Stimulated activated CD4-positive, alpha-beta T cell treated with anti-CD3 and anti-CD28 coated beads, Interleukin-12 subunit alpha, Interleukin-12 subunit beta, amount 100 ng/mL, for 4 hours (primary cell): ENCODE measurements around the gene PRKG1.
"Not testable (repeated sequence)": the region's sequence is repeated elsewhere in the genome, so short reads cannot be mapped to it uniquely, and the experiment has no call there.

Experiments
- DNase-seq: peaks from one replicate; pipeline ENCODE4 v3.0.0-alpha.2; 2020

Gene PRKG1

DNA sequence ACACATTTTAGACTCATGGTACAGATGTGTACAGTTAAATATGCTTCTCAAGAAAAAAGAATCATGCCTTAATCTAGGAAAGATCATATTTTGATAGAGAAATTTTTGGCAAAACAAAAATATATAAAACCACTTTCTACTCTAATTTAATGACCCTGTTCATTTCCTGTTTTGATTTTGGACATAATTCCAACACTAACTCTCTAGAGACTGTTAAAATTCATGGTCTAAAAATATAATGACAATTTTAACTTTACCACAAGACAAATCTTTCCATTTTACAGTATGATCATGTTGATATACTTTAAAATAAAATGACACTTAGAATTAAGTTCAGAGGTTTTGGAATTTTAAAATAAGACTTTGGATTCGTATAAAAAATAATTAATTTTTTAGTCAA lies 45.2 kb downstream of the PRKG1 start:
- DNase-seq = no peak

DNA sequence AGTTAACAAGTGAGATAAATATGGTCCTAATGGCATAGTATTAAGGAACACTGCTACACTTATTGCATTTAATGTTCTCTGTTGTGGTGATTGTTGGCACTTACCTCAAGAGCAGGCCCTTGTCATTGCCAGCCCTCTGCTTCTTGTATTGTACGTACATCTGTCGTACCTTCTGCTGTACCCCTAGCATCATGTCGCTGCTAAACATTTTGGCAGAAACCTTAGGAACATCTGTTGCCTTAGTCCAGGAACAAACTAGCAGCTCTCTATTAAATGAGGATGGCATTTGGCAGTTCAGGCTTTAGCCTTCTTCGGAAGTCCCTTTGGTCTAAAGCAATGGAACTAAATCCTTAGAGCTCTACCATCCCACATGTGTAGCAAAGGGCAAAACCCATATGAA lies 47.6 kb downstream of the PRKG1 start:
- no peak for DNase-seq

DNA sequence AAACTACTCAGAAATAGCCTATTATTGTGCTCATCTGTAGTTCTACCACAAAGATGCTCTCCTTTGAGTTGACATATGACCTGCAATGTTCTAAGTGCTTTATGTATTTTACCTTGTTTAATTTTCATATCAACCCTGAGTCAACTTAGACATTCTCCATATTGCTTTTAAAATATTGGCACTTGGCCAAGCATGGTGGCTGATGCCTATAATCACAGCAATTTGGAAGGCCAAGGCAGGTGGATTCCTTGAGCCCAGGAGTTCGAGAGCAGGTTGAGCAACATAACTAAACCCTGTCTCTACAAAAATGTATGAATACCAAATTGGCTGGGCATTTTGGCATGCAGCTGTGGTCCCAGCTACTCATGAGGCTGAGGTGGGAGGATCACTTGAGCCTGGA lies 50.6 kb downstream of the PRKG1 start:
- DNase-seq = no peak

DNA sequence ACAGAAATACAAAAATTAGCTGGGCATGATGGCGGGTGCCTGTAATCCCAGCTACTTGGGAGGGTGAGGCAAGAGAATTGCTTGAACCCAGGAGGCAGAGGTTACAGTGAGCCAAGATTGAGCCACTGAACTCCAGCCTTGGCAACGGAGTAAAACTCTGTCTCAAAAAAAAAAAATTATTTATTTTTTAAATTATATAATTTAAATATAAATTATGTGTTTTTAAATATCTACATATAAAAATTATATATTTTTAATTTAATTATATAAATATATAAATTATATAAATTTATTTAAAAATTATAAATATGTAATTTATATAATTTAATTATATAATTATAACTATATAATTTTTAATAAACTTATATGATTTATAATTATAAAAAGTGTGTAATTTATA lies 51.2 kb downstream of the PRKG1 start:
- DNase-seq = no peak

DNA sequence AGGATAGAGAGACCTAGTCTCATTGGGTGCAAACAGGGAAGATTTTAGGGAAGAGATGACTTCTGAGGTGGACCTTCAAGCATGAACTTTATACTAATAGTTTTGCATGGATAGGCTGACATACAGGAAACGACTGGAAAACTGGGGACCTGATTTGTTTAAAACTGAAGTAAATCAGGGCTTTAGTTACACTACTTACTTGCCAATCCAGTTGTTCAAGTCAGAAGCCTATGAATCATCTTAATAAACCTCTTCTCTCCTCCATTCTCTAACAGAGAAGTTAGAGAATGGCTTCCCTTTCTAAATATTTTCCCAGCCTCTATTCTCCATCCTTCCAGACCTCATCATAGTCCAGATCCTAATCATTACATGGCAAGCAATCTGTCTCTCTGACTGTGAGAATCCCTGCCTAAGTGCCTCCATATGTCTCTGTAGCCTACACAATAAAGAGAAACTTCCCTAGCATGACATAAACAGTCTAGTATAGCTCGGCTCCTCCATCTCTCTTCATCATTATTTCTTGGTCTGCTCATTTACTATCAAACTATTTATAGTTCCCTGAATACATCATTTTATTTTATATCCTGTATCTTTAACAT lies 55.8 kb downstream of the PRKG1 start:
- no peak for DNase-seq

DNA sequence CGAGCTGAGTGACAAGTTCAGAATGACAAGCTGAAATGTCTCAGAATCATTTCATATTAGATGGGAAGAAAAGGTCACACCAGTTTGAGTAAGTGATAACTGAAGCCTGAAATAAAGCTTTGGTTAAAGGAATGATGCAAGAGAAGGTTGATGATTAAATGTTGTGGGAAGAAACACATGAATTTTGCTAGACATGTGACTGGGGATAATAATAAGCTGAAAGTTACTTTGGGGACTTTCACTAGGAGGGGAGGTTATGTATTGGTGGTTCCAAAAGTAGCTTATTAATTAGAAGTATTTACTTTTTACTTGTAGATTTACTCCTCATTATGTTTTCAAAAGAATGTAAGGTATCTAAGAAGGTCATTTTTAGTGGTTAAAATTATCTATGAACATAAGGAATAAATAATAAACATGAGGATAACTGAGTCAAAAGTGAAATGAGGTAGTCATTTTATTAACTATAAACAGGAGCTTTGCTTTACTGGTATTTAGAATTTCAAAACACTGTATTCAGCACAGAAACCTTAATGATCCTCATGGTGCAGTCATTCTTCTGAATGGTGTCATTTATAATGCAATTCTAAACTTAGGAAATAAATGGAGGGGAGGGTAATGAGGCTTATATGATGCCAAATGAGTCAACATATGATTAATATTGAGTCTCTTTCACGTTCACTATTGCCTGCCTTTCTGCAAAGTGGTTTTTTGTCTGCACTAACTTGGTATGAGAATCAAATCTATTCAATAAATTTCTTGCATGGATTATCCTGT lies 63.7 kb downstream of the PRKG1 start:
- DNase-seq = no peak

DNA sequence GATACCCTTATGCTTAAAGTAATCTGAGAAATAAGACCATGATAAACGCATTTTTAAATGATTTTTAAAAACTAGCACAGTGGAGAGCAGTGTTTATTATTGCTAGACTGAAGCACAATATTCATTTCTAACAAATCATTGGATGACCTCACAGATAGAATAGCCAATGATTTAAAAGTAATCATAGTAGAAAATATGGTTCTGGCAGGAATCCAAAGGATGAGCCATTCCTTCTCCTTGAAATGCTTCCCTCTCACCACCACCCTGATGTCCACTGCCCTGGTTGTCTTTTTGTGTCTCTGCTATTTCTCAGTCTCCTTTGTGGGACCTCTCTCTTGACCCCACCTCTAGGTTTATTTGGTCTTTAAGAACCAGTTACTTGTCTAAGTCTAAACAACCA lies 64.9 kb downstream of the PRKG1 start:
- no peak for DNase-seq

DNA sequence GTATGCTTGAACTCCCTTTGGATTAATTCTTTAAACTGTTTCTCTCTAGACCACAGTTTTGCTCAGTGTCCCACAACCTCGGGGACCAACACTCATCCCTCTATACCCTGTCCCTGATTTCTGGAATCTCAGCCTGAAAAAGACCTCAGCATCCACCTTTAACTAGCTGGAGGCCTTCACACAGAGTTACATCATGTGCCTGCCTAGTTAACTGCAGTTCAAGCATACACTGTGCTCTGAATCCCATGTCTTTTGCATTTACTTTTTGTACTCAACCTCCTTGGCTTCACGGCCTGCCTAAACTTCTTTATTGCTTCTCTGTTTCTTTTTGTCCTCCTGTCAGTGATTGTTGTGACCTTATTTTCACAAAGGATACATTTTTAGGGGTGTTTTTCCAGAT lies 66.7 kb downstream of the PRKG1 start:
- DNase-seq = no peak

DNA sequence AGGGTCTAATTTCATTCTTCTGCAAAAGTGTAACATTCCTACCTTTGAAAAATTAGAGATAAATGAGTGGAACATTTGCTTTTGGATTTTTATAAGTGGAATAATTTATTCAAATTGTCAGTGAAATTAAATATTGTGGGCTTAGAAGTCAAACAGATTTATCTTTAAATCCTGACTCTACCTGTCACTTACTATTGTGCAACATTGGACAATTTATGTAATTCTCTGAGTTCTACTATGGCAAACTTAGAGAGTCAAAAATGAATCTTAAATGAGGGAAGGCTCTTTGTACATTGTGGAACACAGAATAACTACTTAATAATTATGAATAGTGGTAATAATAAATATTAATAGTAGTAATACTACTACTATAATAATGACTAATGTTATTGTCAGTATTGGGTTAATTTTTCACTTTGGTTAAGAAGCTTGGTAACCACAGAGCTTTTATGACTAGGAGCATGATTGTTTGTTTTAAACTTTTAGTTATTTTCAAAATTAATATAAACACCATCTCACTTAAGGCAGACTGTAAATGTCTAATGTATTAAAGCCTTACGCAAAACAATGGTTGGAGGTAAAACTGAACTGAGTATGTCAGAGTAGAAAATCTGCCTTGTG lies 70.0 kb downstream of the PRKG1 start:
- DNase-seq = no peak

DNA sequence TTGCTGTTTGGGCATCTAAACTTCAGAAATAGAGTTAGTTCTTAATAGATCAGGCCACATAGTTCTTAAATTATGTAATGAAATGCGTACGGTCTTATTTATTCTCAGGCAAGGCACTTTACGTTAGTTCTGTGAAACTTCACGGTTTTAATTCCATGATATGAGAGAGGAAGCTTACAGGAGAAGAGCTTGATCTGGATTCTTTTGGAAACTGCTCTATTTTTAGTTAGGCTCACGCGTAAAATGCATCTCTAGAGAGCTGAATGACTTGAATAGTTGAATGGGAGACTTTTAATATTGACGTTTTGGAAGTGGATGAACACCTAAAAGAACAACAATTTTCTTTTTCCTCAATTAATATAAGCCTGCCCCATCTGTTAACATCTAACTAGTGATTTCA lies 71.1 kb downstream of the PRKG1 start:
- DNase-seq = no peak

DNA sequence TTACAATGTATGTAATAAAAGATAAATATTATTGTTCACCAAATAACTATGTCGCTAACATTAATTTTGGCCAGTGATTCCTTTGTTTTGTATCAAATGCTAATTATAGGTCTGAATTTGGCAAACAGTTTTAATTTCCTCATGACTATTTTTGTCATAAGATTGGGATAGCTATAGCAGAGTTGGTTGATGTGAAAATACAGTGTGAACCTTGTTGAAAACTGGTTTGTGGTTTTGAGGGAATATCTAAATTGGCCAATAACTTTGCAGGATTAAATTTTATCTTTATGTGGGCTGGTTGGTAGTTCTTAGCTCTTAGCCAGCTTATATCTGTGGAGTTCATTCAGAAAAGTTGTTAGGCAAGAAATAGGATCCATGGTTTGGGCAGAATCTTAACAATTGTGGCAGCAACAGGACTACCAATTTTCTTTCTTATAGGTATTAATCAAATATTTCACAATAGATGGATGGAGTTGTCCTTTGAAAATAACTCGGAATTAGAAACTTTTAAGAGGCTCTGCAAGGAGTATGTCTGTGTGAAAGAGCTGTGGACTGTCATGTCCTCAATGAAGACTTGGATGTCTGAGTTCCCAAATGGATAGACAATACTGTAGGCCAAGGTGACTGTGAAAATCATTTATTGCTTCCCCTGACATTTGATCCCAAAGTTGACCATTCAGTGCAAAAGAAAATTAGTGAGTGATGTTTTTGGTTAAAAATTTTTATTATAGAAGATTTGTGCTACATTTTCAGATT lies 73.5 kb downstream of the PRKG1 start:
- no peak for DNase-seq

DNA sequence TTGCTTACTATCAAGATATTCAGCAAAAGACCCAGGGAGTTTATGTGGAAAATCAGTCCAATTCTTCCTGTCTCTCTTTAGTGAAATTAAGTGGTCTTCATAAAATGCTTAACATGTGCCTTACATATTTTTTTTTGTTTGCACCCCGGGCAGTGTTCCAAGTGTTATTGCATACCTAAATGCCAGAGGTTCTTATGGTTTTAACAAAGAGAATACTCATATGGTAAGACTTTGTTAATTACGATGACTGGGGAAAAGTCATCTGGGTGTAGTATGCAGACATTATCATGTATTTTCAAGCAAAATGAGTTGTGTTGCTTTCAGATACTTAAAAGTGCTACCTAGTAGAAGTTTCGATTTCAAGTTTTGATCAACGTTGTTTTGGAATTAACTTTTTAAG lies 82.6 kb downstream of the PRKG1 start:
- DNase-seq = no peak

DNA sequence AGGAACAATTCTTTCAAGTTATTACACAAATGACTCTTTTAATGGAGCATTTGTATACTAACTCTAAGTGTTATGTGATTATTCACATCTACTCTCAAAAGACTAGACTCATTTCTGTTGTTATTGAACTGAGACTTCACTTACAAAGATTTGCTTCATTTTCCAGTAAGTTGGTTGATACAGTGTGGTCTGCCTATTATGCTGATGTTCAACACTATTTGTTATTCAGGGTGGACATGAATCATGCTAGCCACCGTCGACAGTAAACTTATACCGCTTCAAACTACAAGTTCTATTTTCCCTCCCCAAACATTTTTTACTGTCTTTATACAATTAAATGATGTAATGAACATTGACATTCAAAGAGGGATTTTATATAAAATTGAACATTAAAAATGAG lies 84.5 kb downstream of the PRKG1 start:
- no peak for DNase-seq

DNA sequence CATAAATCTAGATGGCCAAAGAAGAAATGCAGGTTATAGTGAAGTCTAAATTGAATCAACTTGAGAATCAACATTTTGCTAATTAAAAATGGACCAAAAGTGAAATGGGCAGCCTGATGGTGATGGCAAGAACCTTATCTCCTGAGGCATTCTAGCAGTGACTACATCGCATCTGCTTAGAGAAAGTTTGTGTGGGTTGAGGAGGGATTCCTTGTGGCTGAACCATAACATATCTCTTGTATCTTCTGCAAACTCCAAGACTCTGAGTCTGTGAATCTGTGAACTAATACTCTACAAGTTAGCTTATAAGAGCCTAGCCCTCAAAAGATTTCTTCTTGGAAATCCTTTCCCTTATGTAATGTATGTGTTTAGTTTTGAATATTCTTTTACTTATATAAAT lies 85.6 kb downstream of the PRKG1 start:
- DNase-seq = no peak

DNA sequence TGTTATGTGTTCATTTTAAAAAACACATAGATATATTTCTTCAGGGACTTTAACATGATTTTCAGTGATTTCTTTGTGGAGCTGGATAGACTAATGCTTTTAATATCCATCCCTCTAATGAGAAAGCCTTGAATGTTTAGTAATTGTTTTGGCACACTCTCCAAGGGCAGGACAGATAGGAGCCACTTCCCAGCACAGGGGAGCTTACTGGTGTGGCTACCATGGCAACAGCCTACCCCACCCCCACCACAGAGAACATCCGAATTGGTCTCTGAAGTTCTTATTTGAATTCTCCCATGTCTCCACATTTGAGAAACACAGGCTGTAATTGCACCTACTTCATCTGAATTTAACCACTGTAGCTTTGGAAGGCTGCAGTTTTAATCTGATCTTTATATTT lies 87.7 kb downstream of the PRKG1 start:
- DNase-seq = no peak

DNA sequence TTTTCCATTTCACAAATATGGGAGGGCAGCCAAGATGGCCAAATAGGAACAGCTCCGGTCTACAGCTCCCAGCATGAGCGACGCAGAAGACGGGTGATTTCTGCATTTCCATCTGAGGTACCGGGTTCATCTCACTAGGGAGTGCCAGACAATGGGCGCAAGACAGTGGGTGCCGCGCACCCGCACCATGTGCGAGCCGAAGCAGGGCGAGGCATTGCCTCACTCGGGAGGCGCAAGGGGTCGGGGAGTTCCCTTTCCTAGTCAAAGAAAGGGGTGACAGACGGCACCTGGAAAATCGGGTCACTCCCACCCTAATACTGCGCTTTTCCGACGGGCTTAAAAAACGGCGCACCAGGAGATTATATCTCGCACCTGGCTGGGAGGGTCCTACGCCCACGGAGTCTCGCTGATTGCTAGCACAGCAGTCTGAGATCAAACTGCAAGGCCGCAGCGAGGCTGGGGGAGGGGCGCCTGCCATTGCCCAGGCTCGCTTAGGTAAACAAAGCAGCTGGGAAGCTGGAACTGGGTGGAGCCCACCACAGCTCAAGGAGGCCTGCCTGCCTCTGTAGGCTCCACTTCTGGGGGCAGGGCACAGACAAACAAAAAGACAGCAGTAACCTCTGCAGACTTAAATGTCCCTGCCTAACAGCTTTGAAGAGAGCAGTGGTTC lies 89.2 kb downstream of the PRKG1 start:
- DNase-seq = not testable (repeated sequence)

DNA sequence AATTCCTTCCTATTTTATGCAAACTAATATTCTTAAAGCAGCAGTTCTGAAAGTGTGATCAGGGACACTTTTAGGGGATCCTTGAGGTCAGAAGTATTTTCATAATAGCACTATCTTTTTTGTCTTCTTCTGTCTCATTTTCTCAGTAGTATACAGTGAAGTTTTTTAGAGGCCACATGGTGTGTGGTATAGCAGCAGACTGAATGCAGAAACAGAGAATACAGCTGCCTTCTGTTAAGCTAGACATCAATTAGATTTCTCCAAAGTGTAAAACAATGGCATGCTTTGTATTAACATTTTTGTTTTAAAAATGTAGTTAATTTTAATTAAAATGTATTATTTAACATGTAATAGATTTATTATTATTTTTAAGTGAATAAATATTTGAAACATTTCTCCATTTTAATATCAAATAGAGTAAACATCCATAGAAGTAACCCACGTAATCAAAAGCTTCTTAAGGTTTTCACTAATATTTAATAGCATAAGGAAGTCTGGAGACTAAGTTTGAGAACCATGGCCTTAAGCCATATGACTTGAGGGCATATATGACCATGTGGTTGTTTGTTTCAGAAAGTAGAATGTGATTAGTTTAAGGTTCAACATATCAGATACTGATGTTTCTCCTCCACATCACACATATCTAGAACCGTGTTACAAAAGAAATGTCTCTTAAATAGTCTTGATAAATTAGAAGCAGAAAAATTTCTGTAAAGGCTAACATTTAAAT lies 94.0 kb downstream of the PRKG1 start:
- no peak for DNase-seq

DNA sequence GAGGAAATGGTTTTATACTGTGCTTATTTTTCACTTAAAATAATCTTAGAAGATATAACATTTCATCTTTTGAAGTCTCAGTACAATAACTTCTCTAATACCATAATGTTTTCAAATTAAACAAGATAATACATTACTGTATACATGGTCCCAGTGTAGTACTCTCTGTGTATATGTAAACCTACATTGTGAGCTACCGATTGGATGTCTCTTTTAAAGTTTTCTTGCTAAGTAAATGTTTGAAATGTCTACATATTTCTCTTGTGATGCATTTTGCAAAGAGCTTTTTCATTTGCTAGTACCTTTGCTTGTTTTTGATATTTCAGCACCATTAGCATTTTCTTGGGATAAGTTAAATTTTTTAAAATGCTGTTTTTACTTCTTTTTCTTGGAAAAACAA lies 94.8 kb downstream of the PRKG1 start:
- DNase-seq = no peak

DNA sequence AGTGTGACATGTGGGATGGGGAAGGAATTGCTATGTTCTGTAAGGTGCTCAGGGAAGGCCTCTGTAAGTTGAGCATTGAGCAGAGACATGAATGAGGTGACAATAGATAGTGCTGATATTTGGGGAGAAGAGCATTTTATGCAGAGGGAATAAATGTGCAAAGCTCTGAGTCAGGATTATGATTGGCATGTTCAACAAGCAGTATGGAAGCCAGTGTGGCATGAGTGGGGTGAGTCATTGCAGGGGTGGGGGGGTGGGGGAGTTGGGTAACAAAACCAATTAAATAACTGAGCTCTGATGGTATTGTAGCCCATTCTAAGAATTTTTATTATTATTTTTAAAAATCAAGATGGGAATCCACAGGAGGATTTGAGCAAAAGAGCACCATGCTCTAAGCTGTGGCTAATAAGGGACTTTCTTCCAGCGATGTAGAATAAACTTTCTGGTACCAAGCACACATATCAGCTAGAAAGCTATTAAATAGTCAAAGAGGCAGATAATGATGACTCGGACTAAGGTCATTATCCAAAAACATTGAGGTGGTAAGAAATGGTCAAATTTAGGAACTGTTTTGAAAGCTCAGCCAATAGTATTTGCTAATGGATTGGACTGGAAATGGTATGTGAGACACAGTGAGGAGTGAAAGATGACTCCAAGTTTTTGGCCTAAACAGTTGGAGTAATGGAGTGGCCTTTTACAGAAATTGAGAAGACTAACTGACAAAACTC lies 96.4 kb downstream of the PRKG1 start:
- DNase-seq = no peak

DNA sequence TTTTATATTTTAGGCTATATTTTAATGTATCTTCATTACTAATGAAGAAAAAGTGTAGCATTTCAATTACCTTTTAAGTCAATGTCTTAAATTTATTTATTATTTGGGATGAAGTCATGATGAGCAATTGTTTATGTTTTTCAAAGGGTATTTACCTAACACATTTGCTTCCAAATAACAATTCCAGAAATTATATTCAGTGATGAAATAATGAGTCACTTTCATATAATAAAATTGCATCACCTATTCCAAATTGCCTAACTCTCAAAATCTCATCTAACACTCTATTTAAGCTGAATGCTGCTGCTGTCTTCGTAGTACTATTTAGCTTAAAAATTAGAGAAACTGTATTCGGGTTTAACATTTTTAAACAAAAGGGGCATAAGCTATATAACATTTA lies 97.7 kb downstream of the PRKG1 start:
- DNase-seq = no peak

DNA sequence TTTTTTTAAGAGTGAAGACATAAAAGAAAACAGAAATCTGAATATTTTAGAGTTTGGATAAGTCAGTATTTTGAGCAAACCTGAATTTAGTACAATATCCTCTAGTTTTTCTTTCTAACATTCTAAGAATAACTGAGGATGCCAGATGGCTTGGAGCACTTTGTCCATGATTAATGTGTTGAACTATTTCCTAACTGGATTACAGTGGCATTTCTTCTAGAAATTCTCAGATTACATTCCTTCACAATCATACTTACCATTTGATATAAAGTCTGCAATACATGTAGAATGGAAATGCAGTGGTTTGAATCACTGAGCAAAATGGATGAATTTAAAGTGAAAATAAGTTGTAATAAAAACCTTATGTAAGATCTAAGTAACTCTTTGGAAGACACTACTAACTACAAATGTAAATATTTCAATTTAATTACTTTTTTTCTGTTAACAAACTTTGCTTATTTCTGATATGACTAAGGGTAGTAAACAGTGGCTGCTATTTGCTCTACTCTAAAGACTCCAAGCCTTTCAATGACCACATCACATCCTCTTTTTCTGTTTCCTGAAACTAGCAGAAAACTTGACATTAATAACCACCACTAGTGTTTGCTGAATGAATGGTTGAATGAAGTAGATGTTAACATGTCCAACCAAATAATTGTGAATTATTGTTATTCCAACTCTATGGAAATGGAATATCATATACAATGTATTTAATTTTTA lies 102.8 kb downstream of the PRKG1 start:
- DNase-seq = no peak
